ENCODE data around the gene IFNA1. TPM values are rescaled to one million over a fixed set of nuclear protein-coding genes. Genes with fewer than 3 reads are reported as not detected.
"Not testable (repeated sequence)": the region's sequence is repeated elsewhere in the genome, so short reads cannot be mapped to it uniquely, and the experiment has no call there.

The IFNA1 gene
- total and polyA plus RNA-seq, 2 donors (not counting 1 experiment from before 2014, with no cell fraction given): not detected

DNA sequence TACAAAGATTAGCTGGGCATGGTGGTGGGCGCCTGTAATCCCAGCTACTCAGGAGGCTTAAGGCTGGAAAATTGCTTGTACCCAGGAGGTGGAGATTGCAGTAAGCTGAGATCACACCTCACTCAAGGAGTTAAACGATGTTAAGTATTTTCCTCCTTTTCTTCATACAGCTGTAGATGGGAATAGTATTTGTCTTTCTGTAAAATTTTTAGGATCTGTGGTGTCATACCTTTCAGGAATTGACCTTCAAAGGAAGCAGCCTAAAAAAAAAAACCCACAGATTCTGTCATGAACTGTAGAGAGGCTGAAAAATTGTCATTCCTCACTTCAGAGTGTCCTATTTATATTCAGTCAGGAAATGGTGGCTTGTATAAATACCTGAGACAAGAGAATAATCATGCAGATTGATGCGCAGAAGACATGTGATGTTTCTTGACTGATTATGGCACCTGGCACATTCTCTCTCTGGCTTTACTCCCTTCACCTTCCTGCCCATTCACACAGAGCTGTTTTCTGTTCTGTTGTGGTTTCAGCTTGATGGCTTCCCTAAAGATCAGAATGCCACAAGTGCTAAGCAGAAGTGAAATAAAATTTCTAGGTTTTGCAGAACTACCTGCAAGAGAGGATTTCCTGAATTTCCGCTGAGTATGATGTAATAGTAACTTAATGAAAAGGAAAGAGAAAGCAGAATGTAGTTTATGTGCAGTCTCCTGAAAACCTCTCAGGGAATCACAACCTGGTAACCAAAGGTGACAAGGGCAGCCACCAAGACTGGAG, 3.8 kb downstream of the IFNA1 start:
- Histone ChIP-seq H3K27me3 (ENCODE audit: control insufficient read depth, insufficient read depth, low read length) (no peaks in the 10 kb centered on the region), H3K9me3 (ENCODE audit: control insufficient read depth, insufficient read depth, low read depth, low read length) (no peaks in the 10 kb centered on the region), H3K9ac (ENCODE audit: insufficient read depth, low read length) (no peak overlapping the region), H3K4me3 (replicated peaks in 1 of 4; ENCODE audit: control extremely low read depth in 1 of 4, insufficient read depth in 1 of 4, low read depth in 3 of 4, low read length in 4 of 4) (no peak overlapping the region), H3K27ac (ENCODE audit: insufficient read depth, low read length) (no peak overlapping the region), H3K4me1 (ENCODE audit: control insufficient read depth, extremely low read depth, insufficient read depth, low read length) (no peaks in the 10 kb centered on the region), H3K4me2 (ENCODE audit: extremely low read depth, insufficient read depth, low read length) (no peak overlapping the region), H3K36me3 (ENCODE audit: control insufficient read depth, insufficient read depth, low read length) (no peaks in the 10 kb centered on the region), H2AFZ (ENCODE audit: low read length) (no peak overlapping the region), H4K20me1 (ENCODE audit: control insufficient read depth, extremely low read depth, insufficient read depth, low read length) (no peaks in the 10 kb centered on the region), H3K79me2 (ENCODE audit: control insufficient read depth, insufficient read depth, low read length) (no peaks in the 10 kb centered on the region)
- TF ChIP-seq CTCF (conservative IDR thresholded peaks at IDR 0.05 in 1 of 2, IDR thresholded peaks at IDR 0.05 in 1 of 2; ENCODE audit: low read depth in 1 of 2, low read length in 2 of 2) (no peak), EZH2 (IDR thresholded peaks at IDR 0.05; ENCODE audit: low read length, missing control alignments) (no peak)
- no peak for DNase-seq (ENCODE audit: low read depth in 2 of 2)

- not testable (repeated sequence) for H3K4me3 ChIP-seq (replicated peaks in 1 of 4; ENCODE audit: control extremely low read depth in 1 of 4, insufficient read depth in 1 of 4, low read depth in 3 of 4, low read length in 4 of 4); H3K9ac ChIP-seq (ENCODE audit: insufficient read depth, low read length); H2AFZ ChIP-seq (ENCODE audit: low read length); H3K9me3 ChIP-seq (ENCODE audit: control insufficient read depth, insufficient read depth, low read depth, low read length); H3K4me1 ChIP-seq (ENCODE audit: control insufficient read depth, extremely low read depth, insufficient read depth, low read length); H4K20me1 ChIP-seq (ENCODE audit: control insufficient read depth, extremely low read depth, insufficient read depth, low read length); H3K27me3 ChIP-seq (ENCODE audit: control insufficient read depth, insufficient read depth, low read length); H3K79me2 ChIP-seq (ENCODE audit: control insufficient read depth, insufficient read depth, low read length); H3K27ac ChIP-seq (ENCODE audit: insufficient read depth, low read length); H3K36me3 ChIP-seq (ENCODE audit: control insufficient read depth, insufficient read depth, low read length); H3K4me2 ChIP-seq (ENCODE audit: extremely low read depth, insufficient read depth, low read length)
- peak in 1 of 2 donors; percentile 51 for DNase-seq (ENCODE audit: low read depth in 2 of 2)
Measured at GRCh38 chr9:21449312-21449711, 9.1 kb downstream of the IFNA1 start.

DNA sequence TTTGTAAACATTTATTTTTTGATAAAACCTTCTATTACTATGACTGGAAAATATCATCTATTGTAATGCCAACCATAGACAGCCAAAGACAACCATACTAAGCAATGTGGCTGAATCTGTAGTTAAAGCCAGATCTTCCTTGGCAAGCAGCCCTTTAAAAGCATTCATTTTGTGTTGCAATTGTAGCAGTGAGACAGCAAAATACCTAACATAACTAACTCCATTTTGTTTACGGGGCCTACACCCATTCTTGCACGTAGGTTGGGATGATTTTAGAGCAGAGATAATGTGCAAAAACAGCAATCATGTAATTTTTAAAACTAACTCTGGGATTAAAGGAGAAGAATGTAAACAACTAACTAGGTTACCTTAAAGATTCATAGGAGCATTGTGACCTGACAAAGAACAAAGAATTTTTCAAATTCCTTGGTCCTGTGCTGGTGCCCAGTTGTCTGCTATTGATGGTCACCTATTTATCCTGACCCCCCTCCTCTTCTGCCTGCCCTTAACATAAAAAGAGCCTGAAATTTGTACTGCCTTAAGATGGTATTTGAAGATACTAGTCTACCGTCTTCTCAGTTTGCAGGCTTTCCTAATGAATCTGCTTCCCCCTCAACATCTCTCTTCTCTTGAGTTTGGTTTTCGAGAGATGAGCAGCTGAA, 10.6 kb downstream of the IFNA1 start:
- Histone ChIP-seq H4K20me1 (ENCODE audit: control insufficient read depth, extremely low read depth, insufficient read depth, low read length) (no peaks in the 10 kb centered on the region), H3K4me3 (replicated peaks in 1 of 4; ENCODE audit: control extremely low read depth in 1 of 4, insufficient read depth in 1 of 4, low read depth in 3 of 4, low read length in 4 of 4) (no peak overlapping the region), H3K9me3 (ENCODE audit: control insufficient read depth, insufficient read depth, low read depth, low read length) (no peaks in the 10 kb centered on the region), H3K4me1 (ENCODE audit: control insufficient read depth, extremely low read depth, insufficient read depth, low read length) (no peaks in the 10 kb centered on the region), H3K79me2 (ENCODE audit: control insufficient read depth, insufficient read depth, low read length) (no peaks in the 10 kb centered on the region), H3K4me2 (ENCODE audit: extremely low read depth, insufficient read depth, low read length) (no peak overlapping the region), H3K27me3 (ENCODE audit: control insufficient read depth, insufficient read depth, low read length) (no peaks in the 10 kb centered on the region), H3K27ac (ENCODE audit: insufficient read depth, low read length) (no peak overlapping the region), H3K36me3 (ENCODE audit: control insufficient read depth, insufficient read depth, low read length) (peaks cover 3% of the 10 kb centered on the region), H3K9ac (ENCODE audit: insufficient read depth, low read length) (no peak overlapping the region), H2AFZ (ENCODE audit: low read length) (no peak overlapping the region)
- DNase-seq (ENCODE audit: low read depth in 2 of 2): peak; percentile 28 to 42
- TF ChIP-seq CTCF (conservative IDR thresholded peaks at IDR 0.05 in 1 of 2, IDR thresholded peaks at IDR 0.05 in 1 of 2; ENCODE audit: low read depth in 1 of 2, low read length in 2 of 2) (no peak), EZH2 (IDR thresholded peaks at IDR 0.05; ENCODE audit: low read length, missing control alignments) (no peak)

Measured in fibroblast of lung (primary cell).